ENCODE results near the gene NMT1.

GRCh38 chr17:45114117-45114932 is 53.2 kb downstream of the NMT1 start:
- TF ChIP-seq ESRRA (CRISPR knock-in tag; IDR thresholded peaks at IDR 0.05; ENCODE audit: low read depth): no peak
- TF ChIP-seq, protein P1, sequence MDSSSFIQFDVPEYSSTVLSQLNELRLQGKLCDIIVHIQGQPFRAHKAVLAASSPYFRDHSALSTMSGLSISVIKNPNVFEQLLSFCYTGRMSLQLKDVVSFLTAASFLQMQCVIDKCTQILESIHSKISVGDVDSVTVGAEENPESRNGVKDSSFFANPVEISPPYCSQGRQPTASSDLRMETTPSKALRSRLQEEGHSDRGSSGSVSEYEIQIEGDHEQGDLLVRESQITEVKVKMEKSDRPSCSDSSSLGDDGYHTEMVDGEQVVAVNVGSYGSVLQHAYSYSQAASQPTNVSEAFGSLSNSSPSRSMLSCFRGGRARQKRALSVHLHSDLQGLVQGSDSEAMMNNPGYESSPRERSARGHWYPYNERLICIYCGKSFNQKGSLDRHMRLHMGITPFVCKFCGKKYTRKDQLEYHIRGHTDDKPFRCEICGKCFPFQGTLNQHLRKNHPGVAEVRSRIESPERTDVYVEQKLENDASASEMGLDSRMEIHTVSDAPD (CRISPR knock-in tag; IDR thresholded peaks at IDR 0.05): no peak

Data from HepG2 (cell line).